ENCODE results near the gene EXOC3L4. TPM values are rescaled to one million over a fixed set of nuclear protein-coding genes. Genes with fewer than 3 reads are reported as not detected.
"Not testable (repeated sequence)": the region's sequence is repeated elsewhere in the genome, so short reads cannot be mapped to it uniquely, and the experiment has no call there.

EXOC3L4 gene
- total and polyA plus RNA-seq, 2 donors (not counting 1 experiment from before 2014, with no cell fraction given), result 0.39 to 0.50 TPM

GRCh38 chr14:103149351-103150237 is 55.1 kb downstream of the EXOC3L4 start:
- H4K20me1 ChIP-seq (ENCODE audit: control insufficient read depth, extremely low read depth, insufficient read depth, low read length), result no peaks in the 10 kb centered on the region
- no peak for DNase-seq (ENCODE audit: low read depth in 2 of 2)
- no peaks in the 10 kb centered on the region for H3K79me2 ChIP-seq (ENCODE audit: control insufficient read depth, insufficient read depth, low read length)
- no peaks in the 10 kb centered on the region for H3K9me3 ChIP-seq (ENCODE audit: control insufficient read depth, insufficient read depth, low read depth, low read length)
- peaks cover 3% of the 10 kb centered on the region for H3K27me3 ChIP-seq (ENCODE audit: control insufficient read depth, insufficient read depth, low read length)
- no peaks in the 10 kb centered on the region for H3K4me1 ChIP-seq (ENCODE audit: control insufficient read depth, extremely low read depth, insufficient read depth, low read length)
- no peak overlapping the region for H3K4me2 ChIP-seq (ENCODE audit: extremely low read depth, insufficient read depth, low read length)
- H3K9ac ChIP-seq (ENCODE audit: insufficient read depth, low read length), result no peak overlapping the region
- no peak overlapping the region for H2AFZ ChIP-seq (ENCODE audit: low read length)
- no peak for TF ChIP-seq EZH2 (IDR thresholded peaks at IDR 0.05; ENCODE audit: low read length, missing control alignments)
- TF ChIP-seq CTCF (conservative IDR thresholded peaks at IDR 0.05 in 1 of 2, IDR thresholded peaks at IDR 0.05 in 1 of 2; ENCODE audit: low read depth in 1 of 2, low read length in 2 of 2), result no peak
- H3K27ac ChIP-seq (ENCODE audit: insufficient read depth, low read length), result no peak overlapping the region
- no peaks in the 10 kb centered on the region for H3K36me3 ChIP-seq (ENCODE audit: control insufficient read depth, insufficient read depth, low read length)
- H3K4me3 ChIP-seq (replicated peaks in 1 of 4; ENCODE audit: control extremely low read depth in 1 of 4, insufficient read depth in 1 of 4, low read depth in 3 of 4, low read length in 4 of 4), result no peak overlapping the region

GRCh38 chr14:103151270-103151945 is 56.9 kb downstream of the EXOC3L4 start:
- Histone ChIP-seq H3K9ac (ENCODE audit: insufficient read depth, low read length) (no peak overlapping the region), H2AFZ (ENCODE audit: low read length) (no peak overlapping the region), H3K27me3 (ENCODE audit: control insufficient read depth, insufficient read depth, low read length) (no peaks in the 10 kb centered on the region), H4K20me1 (ENCODE audit: control insufficient read depth, extremely low read depth, insufficient read depth, low read length) (no peaks in the 10 kb centered on the region), H3K4me2 (ENCODE audit: extremely low read depth, insufficient read depth, low read length) (no peak overlapping the region), H3K36me3 (ENCODE audit: control insufficient read depth, insufficient read depth, low read length) (no peaks in the 10 kb centered on the region), H3K9me3 (ENCODE audit: control insufficient read depth, insufficient read depth, low read depth, low read length) (no peaks in the 10 kb centered on the region), H3K4me3 (replicated peaks in 1 of 4; ENCODE audit: control extremely low read depth in 1 of 4, insufficient read depth in 1 of 4, low read depth in 3 of 4, low read length in 4 of 4) (no peak overlapping the region), H3K79me2 (ENCODE audit: control insufficient read depth, insufficient read depth, low read length) (no peaks in the 10 kb centered on the region), H3K4me1 (ENCODE audit: control insufficient read depth, extremely low read depth, insufficient read depth, low read length) (peaks cover 2% of the 10 kb centered on the region), H3K27ac (ENCODE audit: insufficient read depth, low read length) (no peak overlapping the region)
- TF ChIP-seq EZH2 (IDR thresholded peaks at IDR 0.05; ENCODE audit: low read length, missing control alignments), result no peak
- no peak for TF ChIP-seq CTCF (conservative IDR thresholded peaks at IDR 0.05 in 1 of 2, IDR thresholded peaks at IDR 0.05 in 1 of 2; ENCODE audit: low read depth in 1 of 2, low read length in 2 of 2)
- no peak for DNase-seq (ENCODE audit: low read depth in 2 of 2)

GRCh38 chr14:103155010-103155409 is 60.5 kb downstream of the EXOC3L4 start:
- TF ChIP-seq EZH2 (IDR thresholded peaks at IDR 0.05; ENCODE audit: low read length, missing control alignments) (no peak), CTCF (conservative IDR thresholded peaks at IDR 0.05 in 1 of 2, IDR thresholded peaks at IDR 0.05 in 1 of 2; ENCODE audit: low read depth in 1 of 2, low read length in 2 of 2) (no peak)
- no peaks in the 10 kb centered on the region for H4K20me1 ChIP-seq (ENCODE audit: control insufficient read depth, extremely low read depth, insufficient read depth, low read length)
- H3K9me3 ChIP-seq (ENCODE audit: control insufficient read depth, insufficient read depth, low read depth, low read length), result no peaks in the 10 kb centered on the region
- no peak overlapping the region for H2AFZ ChIP-seq (ENCODE audit: low read length)
- DNase-seq (ENCODE audit: low read depth in 2 of 2), result peak in 1 of 2 donors; percentile 63
- no peaks in the 10 kb centered on the region for H3K79me2 ChIP-seq (ENCODE audit: control insufficient read depth, insufficient read depth, low read length)
- no peak overlapping the region for H3K27ac ChIP-seq (ENCODE audit: insufficient read depth, low read length)
- no peak overlapping the region for H3K4me2 ChIP-seq (ENCODE audit: extremely low read depth, insufficient read depth, low read length)
- H3K4me1 ChIP-seq (ENCODE audit: control insufficient read depth, extremely low read depth, insufficient read depth, low read length), result peaks cover 2% of the 10 kb centered on the region
- H3K9ac ChIP-seq (ENCODE audit: insufficient read depth, low read length), result no peak overlapping the region
- H3K4me3 ChIP-seq (replicated peaks in 1 of 4; ENCODE audit: control extremely low read depth in 1 of 4, insufficient read depth in 1 of 4, low read depth in 3 of 4, low read length in 4 of 4), result no peak overlapping the region
- H3K27me3 ChIP-seq (ENCODE audit: control insufficient read depth, insufficient read depth, low read length), result peaks cover 4% of the 10 kb centered on the region
- H3K36me3 ChIP-seq (ENCODE audit: control insufficient read depth, insufficient read depth, low read length), result no peaks in the 10 kb centered on the region

- H2AFZ ChIP-seq (ENCODE audit: low read length); H3K9ac ChIP-seq (ENCODE audit: insufficient read depth, low read length); DNase-seq (ENCODE audit: low read depth in 2 of 2); H3K4me1 ChIP-seq (ENCODE audit: control insufficient read depth, extremely low read depth, insufficient read depth, low read length); H3K4me3 ChIP-seq (replicated peaks in 1 of 4; ENCODE audit: control extremely low read depth in 1 of 4, insufficient read depth in 1 of 4, low read depth in 3 of 4, low read length in 4 of 4); H3K4me2 ChIP-seq (ENCODE audit: extremely low read depth, insufficient read depth, low read length); H3K27me3 ChIP-seq (ENCODE audit: control insufficient read depth, insufficient read depth, low read length); H3K27ac ChIP-seq (ENCODE audit: insufficient read depth, low read length); H4K20me1 ChIP-seq (ENCODE audit: control insufficient read depth, extremely low read depth, insufficient read depth, low read length); H3K36me3 ChIP-seq (ENCODE audit: control insufficient read depth, insufficient read depth, low read length); H3K79me2 ChIP-seq (ENCODE audit: control insufficient read depth, insufficient read depth, low read length); H3K9me3 ChIP-seq (ENCODE audit: control insufficient read depth, insufficient read depth, low read depth, low read length): not testable (repeated sequence)
Observed at GRCh38 chr14:103155416-103155815, 60.9 kb downstream of the EXOC3L4 start.
